ENCODE measurements around the gene ADARB2.

DNA sequence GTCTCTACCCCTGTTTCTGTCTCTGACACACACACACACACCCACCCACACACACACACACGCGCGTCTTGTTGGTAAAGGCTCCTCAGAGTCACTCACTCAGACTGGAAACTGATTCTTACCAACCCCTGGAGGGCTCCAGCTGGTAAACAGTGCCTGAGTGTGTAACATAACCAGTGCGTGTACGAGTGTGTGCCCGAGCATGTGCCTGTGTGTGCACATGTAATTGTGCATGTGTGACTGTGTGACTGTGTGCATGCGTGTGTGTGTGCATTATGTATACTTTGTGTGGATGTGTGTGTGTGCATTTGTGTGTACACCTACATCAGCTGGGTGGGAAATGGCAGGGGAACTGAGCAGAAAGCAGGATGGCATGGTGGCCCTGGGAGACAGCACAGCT lies 364.0 kb downstream of the ADARB2 start:
- TF ChIP-seq, protein P1, sequence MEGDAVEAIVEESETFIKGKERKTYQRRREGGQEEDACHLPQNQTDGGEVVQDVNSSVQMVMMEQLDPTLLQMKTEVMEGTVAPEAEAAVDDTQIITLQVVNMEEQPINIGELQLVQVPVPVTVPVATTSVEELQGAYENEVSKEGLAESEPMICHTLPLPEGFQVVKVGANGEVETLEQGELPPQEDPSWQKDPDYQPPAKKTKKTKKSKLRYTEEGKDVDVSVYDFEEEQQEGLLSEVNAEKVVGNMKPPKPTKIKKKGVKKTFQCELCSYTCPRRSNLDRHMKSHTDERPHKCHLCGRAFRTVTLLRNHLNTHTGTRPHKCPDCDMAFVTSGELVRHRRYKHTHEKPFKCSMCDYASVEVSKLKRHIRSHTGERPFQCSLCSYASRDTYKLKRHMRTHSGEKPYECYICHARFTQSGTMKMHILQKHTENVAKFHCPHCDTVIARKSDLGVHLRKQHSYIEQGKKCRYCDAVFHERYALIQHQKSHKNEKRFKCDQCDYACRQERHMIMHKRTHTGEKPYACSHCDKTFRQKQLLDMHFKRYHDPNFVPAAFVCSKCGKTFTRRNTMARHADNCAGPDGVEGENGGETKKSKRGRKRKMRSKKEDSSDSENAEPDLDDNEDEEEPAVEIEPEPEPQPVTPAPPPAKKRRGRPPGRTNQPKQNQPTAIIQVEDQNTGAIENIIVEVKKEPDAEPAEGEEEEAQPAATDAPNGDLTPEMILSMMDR (IDR thresholded peaks at IDR 0.05; ENCODE audit: poor library complexity) = no peak
- no peak for TF ChIP-seq EZH2 (IDR thresholded peaks at IDR 0.05; ENCODE audit: borderline replicate concordance)
- TF ChIP-seq EZH2phosphoT487 (IDR thresholded peaks at IDR 0.05; ENCODE audit: low read depth, severe bottlenecking, unreplicated experiment) = no peak

Measured in hepatocyte (in vitro differentiated cells).